Activated CD8-positive, alpha-beta T cell treated with anti-CD3 and anti-CD28 coated beads for 36 hours (primary cell): ENCODE data around the gene CYTH2. TPM values are rescaled to one million over a fixed set of nuclear protein-coding genes. Genes with fewer than 3 reads are reported as not detected.

Experiments used
- ATAC-seq: fragments of 200-7000 bp; cut with Tn5 transposase; one replicate; pipeline ENCODE4 v1.10.0; 2021; ENCODE audit warnings: mild to moderate bottlenecking, moderate library complexity
- CTCF ChIA-PET: fragments of 350-600 bp; sonication (Branson Sonifier 250); formaldehyde crosslinking; loops from one replicate; lab custom pipeline; 2021; ENCODE audit warnings: antibody characterized with exemption; lab: Charles Lee
- POLR2A ChIA-PET: fragments of 350-600 bp; sonication (Branson Sonifier 250); formaldehyde crosslinking; loops from one replicate; lab custom pipeline; 2021; ENCODE audit warnings: antibody characterized with exemption; lab: Charles Lee
- DNase-seq: peaks from one replicate; pipeline ENCODE4 v3.0.0-alpha.2; 2020
- H3K27ac Mint-ChIP-seq: one replicate; pipeline ENCODE4 v1.8.0; 2021; ENCODE audit warnings: mild to moderate bottlenecking, mixed read lengths
- H3K27me3 Mint-ChIP-seq: one replicate; pipeline ENCODE4 v1.8.0; 2021; ENCODE audit warnings: mixed read lengths
- H3K36me3 Mint-ChIP-seq: one replicate; pipeline ENCODE4 v1.8.0; 2021; ENCODE audit warnings: low read depth, mixed read lengths
- H3K4me1 Mint-ChIP-seq: one replicate; pipeline ENCODE4 v1.8.0; 2021; ENCODE audit warnings: low read depth, mixed read lengths
- H3K4me3 Mint-ChIP-seq: one replicate; pipeline ENCODE4 v1.8.0; 2021; ENCODE audit warnings: mild to moderate bottlenecking, moderate library complexity, mixed read lengths
- H3K9me3 Mint-ChIP-seq: one replicate; pipeline ENCODE4 v1.8.0; 2021; ENCODE audit warnings: mixed read lengths
- CTCF ChIP-seq: fragments of 200-600 bp; IDR thresholded peaks from one replicate; pipeline ENCODE4 v1.8.0; 2022; ENCODE audit warnings: antibody characterized with exemption, mild to moderate bottlenecking
- intact Hi-C: fragments of 100-400 bp; cut with micrococcal nuclease; formaldehyde crosslinking; loops from one replicate; pipeline ENCODE4 v1.10.0; 2022
- total RNA-seq, 2 experiments: library from RNA; stranded (reverse); gene quantifications; one replicate each; pipeline ENCODE4 v1.2.3, GENCODE V29; 2021

Gene CYTH2
- total RNA-seq, 2 experiments from 2014 or later: 23.8 to 24.5 TPM

GRCh38 chr19:48502350-48503018, 33.3 kb downstream of the CYTH2 start:
- ATAC-seq: peak; percentile 2
- H3K36me3 Mint-ChIP-seq: no peaks in the 10 kb centered on the region
- DNase-seq: no peak
- ChIA-PET CTCF (interaction anchor here (0.5 to 1.2 kb wide), 3 partner anchors 82 to 109 kb away, joined by 3 to 5 read pairs (median 5); no protein-coding TSS in a partner anchor), POLR2A (no interaction called here)
- TF ChIP-seq CTCF: no peak
- intact Hi-C loops: no loop called here
- no peaks in the 10 kb centered on the region for H3K27me3 Mint-ChIP-seq
- no peaks in the 10 kb centered on the region for H3K9me3 Mint-ChIP-seq
- H3K4me1 Mint-ChIP-seq: peaks cover 12% of the 10 kb centered on the region
- no peak overlapping the region for H3K27ac Mint-ChIP-seq
- no peak overlapping the region for H3K4me3 Mint-ChIP-seq

GRCh38 chr19:48506138-48506733, 37.1 kb downstream of the CYTH2 start:
- H3K36me3 Mint-ChIP-seq: no peaks in the 10 kb centered on the region
- no peaks in the 10 kb centered on the region for H3K9me3 Mint-ChIP-seq

GRCh38 chr19:48507911-48508439, 38.8 kb downstream of the CYTH2 start:
- no peak for DNase-seq
- no peak for TF ChIP-seq CTCF
- intact Hi-C loops: loop anchor here (2.0 kb wide), 1 partner anchor 77 kb away; no protein-coding TSS in a partner anchor
- Mint-ChIP-seq H3K36me3 (no peaks in the 10 kb centered on the region), H3K27ac (no peak overlapping the region), H3K4me1 (peaks cover 10% of the 10 kb centered on the region), H3K27me3 (no peaks in the 10 kb centered on the region), H3K4me3 (no peak overlapping the region), H3K9me3 (no peaks in the 10 kb centered on the region)
- no peak for ATAC-seq
- POLR2A ChIA-PET: interaction anchor here (0.9 to 2.2 kb wide), 3 partner anchors 76 to 110 kb away, joined by 3 to 8 read pairs (median 3); no protein-coding TSS in a partner anchor
- CTCF ChIA-PET: interaction anchor here (1.2 to 6.0 kb wide), 13 partner anchors 12 to 106 kb away, joined by 3 to 61 read pairs (median 4); no protein-coding TSS in a partner anchor

More at GRCh38 chr19:48506138-48506733, 37.1 kb downstream of the CYTH2 start:
- TF ChIP-seq CTCF: peak; percentile 79
- POLR2A ChIA-PET: interaction anchor here (0.6 to 2.2 kb wide), 3 partner anchors 12 to 78 kb away, joined by 3 to 8 read pairs (median 4); no protein-coding TSS in a partner anchor
- intact Hi-C loops: loop anchor here (2.0 kb wide), 1 partner anchor 79 kb away; no protein-coding TSS in a partner anchor
- peaks cover 17% of the 10 kb centered on the region for H3K4me1 Mint-ChIP-seq
- H3K27me3 Mint-ChIP-seq: no peaks in the 10 kb centered on the region
- H3K27ac Mint-ChIP-seq: no peak overlapping the region
- DNase-seq: peak; percentile 20
- no peak overlapping the region for H3K4me3 Mint-ChIP-seq
- no peak for ATAC-seq
- CTCF ChIA-PET: interaction anchor here (0.6 to 6.0 kb wide), 15 partner anchors 12 to 1533 kb away, joined by 3 to 61 read pairs (median 3); partner anchors contain the start of gene KDELR1

GRCh38 chr19:48508729-48509411, 39.7 kb downstream of the CYTH2 start:
- Mint-ChIP-seq H3K4me3 (no peak overlapping the region), H3K9me3 (no peaks in the 10 kb centered on the region), H3K4me1 (peaks cover 12% of the 10 kb centered on the region), H3K36me3 (no peaks in the 10 kb centered on the region), H3K27me3 (no peaks in the 10 kb centered on the region), H3K27ac (no peak overlapping the region)
- ATAC-seq (no peak), DNase-seq (no peak)
- TF ChIP-seq CTCF: no peak
- POLR2A ChIA-PET: interaction anchor here (0.6 to 1.1 kb wide), 2 partner anchors 75 to 1579 kb away, joined by 3 read pairs; no protein-coding TSS in a partner anchor
- CTCF ChIA-PET: interaction anchor here (1.2 to 6.0 kb wide), 6 partner anchors 20 to 100 kb away, joined by 3 to 61 read pairs (median 20); no protein-coding TSS in a partner anchor
- intact Hi-C loops: no loop called here
